SKM-1 treated with dmso at 0.1 percent for 144 hours (cell line): ENCODE measurements around the gene ST8SIA3.
"Not testable (repeated sequence)": the region's sequence is repeated elsewhere in the genome, so short reads cannot be mapped to it uniquely, and the experiment has no call there.

Experiments
- DNase-seq: peaks from one replicate; lab custom pipeline; 2025; ENCODE audit not compliant: unreplicated experiment; lab: John Stamatoyannopoulos, UW

Gene ST8SIA3

DNA sequence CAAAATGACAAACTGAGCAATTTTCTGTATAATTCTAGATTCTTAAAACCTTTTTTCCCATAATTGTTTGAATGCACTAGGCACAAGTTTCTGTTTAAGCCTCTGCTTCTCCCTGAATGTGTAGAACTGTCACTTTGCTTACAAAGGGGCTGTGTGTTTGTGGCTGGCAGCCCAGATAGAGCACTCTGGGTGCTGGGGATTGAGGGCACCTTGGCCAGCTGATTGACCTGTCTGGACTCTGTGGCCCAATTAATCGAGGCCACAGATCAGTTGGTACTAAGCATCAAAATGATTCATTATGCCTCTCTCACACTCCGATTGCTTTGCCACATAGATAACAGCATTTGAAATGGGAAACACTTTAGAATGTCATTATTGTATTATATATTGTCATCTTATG, 12.1 kb downstream of the ST8SIA3 start:
- DNase-seq, result no peak

DNA sequence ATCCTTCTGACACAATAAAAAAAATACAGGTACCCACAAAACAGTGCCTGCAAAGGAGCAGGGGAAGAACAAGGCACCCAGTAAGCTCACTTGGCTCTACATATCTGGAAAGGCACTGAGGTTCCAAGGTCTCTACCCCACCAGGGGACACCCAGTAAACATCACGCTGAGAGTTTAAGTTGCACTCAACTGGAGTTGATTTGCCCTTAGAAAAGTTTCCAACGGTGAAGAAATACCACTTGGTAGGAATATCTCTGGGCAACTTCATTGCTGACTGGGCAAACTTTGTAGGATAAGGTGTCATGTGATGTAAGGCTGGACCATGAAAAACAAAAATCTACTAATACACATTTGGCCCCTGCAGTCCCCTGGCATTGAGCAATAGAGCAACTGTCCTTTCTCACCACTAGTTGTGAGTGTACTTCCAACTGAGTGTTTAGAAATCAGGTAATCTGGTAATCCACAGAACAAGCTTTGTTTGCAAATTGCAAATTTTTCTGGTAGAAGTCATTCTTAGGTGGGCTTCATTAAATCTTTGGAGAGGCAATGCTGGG, 14.2 kb downstream of the ST8SIA3 start:
- DNase-seq, result no peak

DNA sequence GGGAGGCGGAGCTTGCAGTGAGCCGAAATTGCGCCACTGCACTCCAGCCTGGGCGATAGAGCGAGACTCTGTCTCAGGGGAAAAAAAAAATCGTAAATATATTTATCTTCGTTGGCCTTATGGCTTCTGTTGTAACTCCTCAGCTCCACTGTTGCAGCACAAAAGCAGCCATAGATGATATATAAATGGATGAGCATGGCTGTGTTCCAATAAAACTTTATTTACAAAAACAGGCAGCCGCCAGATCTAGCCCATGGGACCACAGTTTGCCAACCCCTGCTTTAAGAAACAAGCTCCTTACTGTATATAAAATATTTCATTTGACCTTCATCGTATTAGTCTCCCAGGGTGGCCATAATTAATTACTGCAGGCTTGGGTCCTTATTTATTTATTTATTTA, 20.1 kb downstream of the ST8SIA3 start:
- no peak for DNase-seq

DNA sequence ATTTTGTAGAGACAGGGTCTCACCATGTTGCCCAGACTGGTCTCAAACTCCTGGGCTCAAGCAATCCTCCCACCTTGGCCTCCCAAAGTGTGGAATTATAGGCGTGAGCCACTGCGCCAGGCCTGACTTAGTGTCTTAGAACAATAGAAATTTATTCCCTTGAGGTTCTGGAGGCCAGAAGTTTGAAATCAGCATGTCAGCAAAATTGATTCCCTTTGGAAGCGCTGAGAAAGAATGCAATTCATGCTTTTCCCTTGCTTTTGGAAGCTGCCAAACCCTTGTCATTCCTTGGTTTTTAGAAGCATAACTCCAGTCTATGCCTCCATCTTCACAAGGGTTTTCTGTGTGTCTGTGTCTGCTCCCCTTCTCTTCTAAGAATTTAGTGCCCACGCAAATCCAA, 20.7 kb downstream of the ST8SIA3 start:
- DNase-seq, result no peak

DNA sequence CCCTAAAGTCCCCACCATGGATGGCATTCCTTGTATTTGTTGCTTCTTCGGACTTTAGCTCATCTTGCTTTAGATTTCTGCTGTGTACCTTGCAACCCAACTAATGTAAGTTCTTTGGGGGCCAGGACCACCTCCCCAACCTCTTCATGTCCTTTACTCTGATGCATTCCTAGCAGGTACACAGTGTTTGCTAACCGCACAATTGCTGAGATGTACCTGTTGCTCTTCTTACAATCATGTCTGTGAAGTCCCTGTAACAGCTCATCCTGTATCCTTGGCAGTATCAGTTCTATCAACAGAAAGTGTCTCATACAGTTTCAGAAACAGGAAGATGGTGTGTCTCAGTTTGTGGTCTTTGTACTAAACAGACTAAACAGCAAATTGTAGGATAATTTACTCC, 24.1 kb downstream of the ST8SIA3 start:
- DNase-seq, result no peak

DNA sequence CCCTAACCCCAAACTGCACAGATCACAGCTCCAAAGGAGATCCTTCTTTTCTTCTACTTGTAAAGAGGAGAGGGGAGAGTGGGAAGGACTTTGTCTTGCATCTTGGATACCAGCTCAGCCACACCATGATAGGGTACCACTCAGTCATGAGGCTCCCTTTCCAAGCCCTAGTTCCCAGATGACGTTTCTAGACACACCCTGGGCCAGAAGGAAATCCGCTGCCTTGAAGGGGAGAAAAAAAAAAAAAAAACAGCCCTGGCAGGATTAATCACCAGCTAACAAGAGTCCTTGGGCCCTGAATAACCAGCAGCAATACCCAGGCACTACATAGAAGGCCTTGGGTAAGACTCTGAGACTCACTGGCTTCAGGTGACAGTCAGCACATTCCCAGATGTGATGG, 36.9 kb downstream of the ST8SIA3 start:
- DNase-seq, result no peak

DNA sequence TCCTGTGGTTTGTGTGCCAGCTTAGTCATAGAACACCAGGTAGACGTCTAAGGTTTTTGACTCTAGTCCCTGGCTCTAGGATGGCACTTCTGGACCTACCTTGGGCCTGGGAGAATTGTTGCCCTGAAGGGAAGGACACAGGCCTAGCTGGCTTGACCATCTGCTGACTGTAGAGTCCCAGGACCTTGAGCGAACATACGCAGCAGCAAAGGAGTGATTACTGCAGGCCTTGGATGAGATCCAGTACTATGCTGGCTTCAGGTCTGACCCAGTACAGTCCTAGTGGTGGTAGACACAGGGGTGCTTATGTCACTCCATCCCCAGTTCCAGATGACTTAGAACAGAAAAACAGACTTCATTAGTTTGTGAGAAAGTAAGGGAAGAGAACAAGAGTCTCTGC, 37.7 kb downstream of the ST8SIA3 start:
- DNase-seq, result no peak

DNA sequence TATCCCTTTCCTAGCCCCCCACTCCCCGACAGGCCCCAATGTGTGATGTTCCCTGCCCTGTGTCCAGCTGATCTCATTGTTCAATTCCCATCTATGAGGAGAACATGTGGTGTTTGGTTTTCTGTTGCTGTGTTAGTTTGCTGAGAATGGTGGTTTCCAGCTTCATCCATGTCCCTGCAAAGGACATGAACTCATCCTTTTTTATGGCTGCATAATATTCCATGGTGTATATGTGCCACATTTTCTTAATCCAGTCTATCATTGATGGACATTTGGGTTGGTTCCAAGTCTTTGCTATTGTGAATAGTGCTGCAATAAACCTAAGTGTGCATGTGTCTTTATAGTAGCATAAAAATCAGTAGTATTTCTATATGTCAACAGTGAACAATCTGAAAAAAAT, 42.4 kb downstream of the ST8SIA3 start:
- DNase-seq, result not testable (repeated sequence)

DNA sequence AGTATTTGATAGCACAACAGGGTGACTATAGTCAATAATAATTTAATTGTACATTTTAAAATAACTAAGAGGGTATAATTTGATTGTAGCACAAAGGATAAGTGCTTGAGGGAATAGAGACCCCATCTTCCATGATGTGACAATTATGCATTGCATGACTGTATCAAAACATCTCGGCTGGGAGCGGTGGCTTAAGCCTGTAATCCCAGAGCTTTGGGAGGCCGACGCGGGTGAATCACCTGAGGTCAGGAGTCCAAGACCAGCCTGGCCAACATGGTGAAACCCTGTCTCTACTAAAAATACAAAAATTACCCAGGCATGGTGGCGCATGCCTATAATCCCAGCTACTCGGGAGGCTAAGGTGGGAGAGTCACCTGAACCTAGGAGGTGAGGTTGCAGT, 44.5 kb downstream of the ST8SIA3 start:
- DNase-seq, result not testable (repeated sequence)

DNA sequence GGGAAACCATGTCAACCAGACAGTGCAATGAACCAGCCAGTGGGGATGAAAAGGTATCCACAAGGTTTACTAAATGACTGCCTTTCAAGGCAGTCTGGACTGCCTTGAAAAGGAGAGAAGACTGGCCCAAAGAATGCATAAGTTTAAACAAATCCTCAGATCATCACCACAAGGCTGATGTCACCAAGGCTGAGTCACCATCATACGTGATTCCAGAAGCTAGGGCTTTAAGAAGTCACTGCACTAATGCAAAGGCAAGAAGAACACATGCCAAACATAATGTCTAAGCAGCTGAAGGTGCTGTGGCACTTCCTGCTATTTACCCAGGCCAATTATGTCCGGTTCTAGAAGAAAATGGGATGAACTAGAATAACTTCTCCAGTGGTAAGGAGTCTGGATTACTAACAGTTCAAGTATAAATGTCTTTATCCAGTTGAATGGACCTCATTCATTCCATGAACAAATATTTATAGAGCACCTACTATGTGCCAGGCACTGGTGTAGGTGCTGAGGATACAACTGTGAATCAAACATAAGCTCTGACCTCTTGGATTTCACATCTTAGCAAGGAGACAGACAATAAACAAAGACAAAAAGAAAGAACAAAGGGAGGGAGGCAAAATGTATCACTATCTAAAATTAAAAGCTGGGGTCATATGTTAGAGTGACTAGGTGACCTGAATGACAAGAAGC, 45.2 kb downstream of the ST8SIA3 start:
- no peak for DNase-seq

DNA sequence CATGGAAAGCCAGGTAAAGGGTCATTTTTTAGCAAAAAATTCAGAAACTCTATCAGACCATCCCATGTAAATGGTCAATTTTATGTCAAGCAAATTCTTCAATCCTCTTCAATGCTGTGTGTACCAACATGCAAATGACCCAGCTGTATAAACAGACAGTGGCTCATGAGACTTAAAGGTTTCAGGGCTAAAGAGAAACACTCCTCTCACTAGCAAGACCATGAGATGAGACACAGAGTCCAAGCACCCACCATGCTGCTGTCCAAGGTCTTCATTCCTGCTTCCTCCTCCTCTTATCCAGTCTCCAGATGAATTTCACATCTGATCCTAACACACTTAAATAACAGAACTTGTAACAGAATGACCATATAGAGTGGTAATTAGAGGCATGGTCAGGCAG, 52.0 kb downstream of the ST8SIA3 start:
- no peak for DNase-seq

DNA sequence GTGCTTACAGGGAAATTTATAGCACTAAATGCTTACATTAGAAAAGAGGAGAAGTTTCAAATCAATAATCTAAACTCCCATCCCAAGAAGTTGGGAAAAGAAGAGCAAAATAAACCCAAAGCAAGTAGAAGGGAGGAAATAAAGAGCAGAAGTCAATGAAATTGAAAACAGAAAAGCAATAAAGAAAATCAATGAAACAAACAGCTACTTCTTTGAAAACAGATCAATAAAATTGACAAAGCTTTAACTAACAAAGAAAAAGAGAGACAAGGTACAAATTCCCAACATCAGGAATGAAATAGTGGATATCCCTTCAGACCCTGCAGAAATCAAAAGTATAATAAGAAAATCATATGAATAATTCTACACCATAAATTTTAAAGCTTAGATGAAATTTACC, 57.3 kb downstream of the ST8SIA3 start:
- no peak for DNase-seq

DNA sequence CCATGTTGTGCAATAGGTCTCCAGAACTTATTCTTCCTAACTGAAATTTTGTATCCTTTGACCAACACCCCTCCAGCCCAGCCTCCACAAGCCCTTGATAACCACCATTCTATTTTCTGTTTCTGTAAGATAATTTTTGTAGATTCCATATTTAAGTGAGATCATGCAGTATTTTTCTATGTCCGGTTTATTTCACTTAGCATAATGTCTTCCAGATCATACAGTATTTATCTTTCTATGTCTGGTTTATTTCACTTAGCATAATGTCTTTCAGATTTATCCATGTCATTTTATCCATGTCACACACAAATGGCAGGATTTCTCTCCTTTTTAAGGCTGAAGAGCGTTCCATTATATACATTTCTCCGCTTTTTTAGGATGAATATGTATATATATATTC, 58.4 kb downstream of the ST8SIA3 start:
- no peak for DNase-seq

DNA sequence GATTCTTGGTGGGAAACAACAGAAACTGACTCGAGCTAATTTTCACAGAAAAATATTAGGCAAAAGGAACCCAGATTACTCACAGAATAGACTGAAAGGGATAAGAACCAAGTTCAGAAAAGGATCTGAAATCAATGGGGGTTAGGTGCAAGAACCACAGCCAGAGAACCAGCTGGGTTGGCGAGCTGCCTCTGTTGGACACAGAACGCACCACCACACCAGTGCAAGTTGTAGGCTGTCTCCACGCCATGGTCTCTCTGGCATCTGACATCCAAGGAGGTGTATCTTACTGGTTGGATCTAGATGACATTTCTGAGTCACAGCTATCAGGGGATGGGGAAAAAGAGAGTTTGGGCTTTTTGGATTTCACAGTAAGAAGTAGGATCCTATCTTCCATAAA, 64.2 kb downstream of the ST8SIA3 start:
- DNase-seq, result no peak
